GM12878 (cell line): ENCODE measurements around the gene LSM3. TPM values are rescaled to one million over a fixed set of nuclear protein-coding genes. Genes with fewer than 3 reads are reported as not detected.

ENCODE experiments used
- CHD4 ChIP-seq: fragments of 200-600 bp; sonication (generic); IDR thresholded peaks from 2 replicates; pipeline ENCODE4 v1.6.1; 2016; ENCODE audit warnings: mild to moderate bottlenecking
- CREM ChIP-seq: IDR thresholded peaks from 2 replicates; pipeline ENCODE4 v1.6.1; 2014; ENCODE audit warnings: antibody characterized with exemption, low read depth
- E2F4 ChIP-seq: IDR thresholded peaks from 2 replicates; pipeline ENCODE4 v1.6.1; 2012; ENCODE audit warnings: low read depth, low read length, improper control_type of control experiment
- E4F1 ChIP-seq: fragments of 450-650 bp; IDR thresholded peaks from 2 replicates; pipeline ENCODE4 v1.6.1; 2018; ENCODE audit warnings: borderline replicate concordance, mild to moderate bottlenecking; ENCODE audit not compliant: partially characterized antibody
- ETV6 ChIP-seq, 2 experiments: fragments of 450-650 bp in 1 of 2; IDR thresholded peaks in 1 of 2; conservative IDR thresholded peaks in 1 of 2; 2 replicates each; pipeline ENCODE4 v1.6.1; 2014; ENCODE audit warnings: antibody characterized with exemption in 1 of 2, borderline replicate concordance in 1 of 2, low read depth in 1 of 2, mild to moderate bottlenecking in 1 of 2, moderate library complexity in 1 of 2
- GATAD2B ChIP-seq: fragments of 450-650 bp; conservative IDR thresholded peaks from 2 replicates; pipeline ENCODE4 v1.6.1; 2017; ENCODE audit warnings: low read depth, mild to moderate bottlenecking, moderate library complexity
- MAX ChIP-seq: IDR thresholded peaks from 2 replicates; pipeline ENCODE4 v1.6.1; 2012; ENCODE audit warnings: low read depth, low read length, improper control_type of control experiment
- MEF2A ChIP-seq: IDR thresholded peaks from 2 replicates; pipeline ENCODE4 v1.6.1; 2011; ENCODE audit warnings: low read depth, mild to moderate bottlenecking, low read length, moderate library complexity; ENCODE audit not compliant: insufficient read depth
- MTA2 ChIP-seq: fragments of 450-650 bp; IDR thresholded peaks from 2 replicates; pipeline ENCODE4 v1.6.1; 2016; ENCODE audit warnings: low read depth, mild to moderate bottlenecking, moderate library complexity
- NFYA ChIP-seq: IDR thresholded peaks from 2 replicates; pipeline ENCODE4 v1.6.1; 2011; ENCODE audit warnings: low read depth, mild to moderate bottlenecking, low read length, improper control_type of control experiment, borderline replicate concordance
- SMARCA5 ChIP-seq: fragments of 450-650 bp; IDR thresholded peaks from 2 replicates; pipeline ENCODE4 v1.6.1; 2017; ENCODE audit warnings: mild to moderate bottlenecking
- SPI1 ChIP-seq: IDR thresholded peaks from 2 replicates; pipeline ENCODE4 v1.6.1; 2011; ENCODE audit warnings: low read depth, mild to moderate bottlenecking, low read length, moderate library complexity, borderline replicate concordance; ENCODE audit not compliant: insufficient read depth
- ZBTB4 ChIP-seq: fragments of 450-650 bp; formaldehyde crosslinking; IDR thresholded peaks from 2 replicates; pipeline ENCODE4 v1.4.0; 2022; ENCODE audit warnings: mild to moderate bottlenecking, moderate library complexity
- ZBTB40 ChIP-seq: fragments of 450-650 bp; IDR thresholded peaks from 2 replicates; pipeline ENCODE4 v1.6.1; 2016; ENCODE audit warnings: mild to moderate bottlenecking, moderate library complexity, borderline replicate concordance
- ZSCAN29 ChIP-seq: fragments of 450-650 bp; IDR thresholded peaks from 2 replicates; pipeline ENCODE4 v1.6.1; 2017; ENCODE audit warnings: mild to moderate bottlenecking, moderate library complexity
- polyA plus RNA-seq, 11 experiments: library from polyadenylated mRNA; depleted of rRNA in 4 of 11; unstranded in 6 of 11; stranded (reverse) in 5 of 11; fragments of >200 nt; fragmentation: Nextera tagmentation in 4 of 11; fragmentation: Illumina TruSeq in 1 of 11; extraction: Ambion mirVana in 4 of 11; extraction: Trizol in 1 of 11; gene quantifications; 1 replicate in 1 of 11; 2 replicates in 10 of 11; pipeline versions ENCODE4 v1.2.1 to v1.2.3, GENCODE V29; 2011 to 2016; ENCODE audit warnings: inconsistent platforms in 2 of 11, missing spikeins in 2 of 11, low read depth in 1 of 11
- total RNA-seq, 4 experiments: library from RNA; depleted of rRNA in 3 of 4; stranded (reverse); fragments of >200 nt in 3 of 4; fragmentation: Illumina TruSeq in 1 of 4; extraction: Trizol in 1 of 4; gene quantifications; 2 replicates each; pipeline versions ENCODE4 v1.2.1 to v1.2.3, GENCODE V29; 2013 to 2021

Gene LSM3
- total and polyA plus RNA-seq, 10 of the 15 experiments (the other 5 are each of a cell fraction or from before 2014, with no cell fraction given) = 15.5 to 111 (median 29.1) TPM

- peak; percentile 72 for TF ChIP-seq E4F1
- TF ChIP-seq ZBTB40 = peak; percentile 89
- TF ChIP-seq ZBTB4 (CRISPR knock-in tag) = no peak
- TF ChIP-seq NFYA = no peak
- no peak for TF ChIP-seq ZSCAN29
- no peak for TF ChIP-seq SPI1
- TF ChIP-seq MAX = no peak
- TF ChIP-seq SMARCA5 = peak; percentile 92; the same call in 1 of the 2 replicates
- TF ChIP-seq GATAD2B = peak; percentile 94; the same call in 1 of the 2 replicates
- peak; percentile 36 to 99; a peak in 2 of 4 replicates for TF ChIP-seq ETV6 (conservative IDR thresholded peaks at IDR 0.05 in 1 of 2, IDR thresholded peaks at IDR 0.05 in 1 of 2; ENCODE audit: borderline replicate concordance in 1 of 2, low read depth in 1 of 2)
- TF ChIP-seq CREM = peak; percentile 90
- TF ChIP-seq CHD4 = no peak
- TF ChIP-seq MTA2 = no peak
- TF ChIP-seq MEF2A = no peak
- peak; percentile 88 for TF ChIP-seq E2F4
These were observed at the start of gene LSM3, which contains the start of gene XPC (continued) for GRCh38 chr3:14178247-14179113.
